Measurements from ENCODE around the gene HNRNPA3. TPM values are rescaled to one million over a fixed set of nuclear protein-coding genes. Genes with fewer than 3 reads are reported as not detected.
A peak's percentile ranks its signal among the peaks of the same experiment; 100 is the strongest.

HNRNPA3 gene
- total and polyA plus RNA-seq, 2 of the 13 experiments (the other 11 are each of a cell fraction or from before 2014, with no cell fraction given), result 73.3 to 97.7 TPM

DNA sequence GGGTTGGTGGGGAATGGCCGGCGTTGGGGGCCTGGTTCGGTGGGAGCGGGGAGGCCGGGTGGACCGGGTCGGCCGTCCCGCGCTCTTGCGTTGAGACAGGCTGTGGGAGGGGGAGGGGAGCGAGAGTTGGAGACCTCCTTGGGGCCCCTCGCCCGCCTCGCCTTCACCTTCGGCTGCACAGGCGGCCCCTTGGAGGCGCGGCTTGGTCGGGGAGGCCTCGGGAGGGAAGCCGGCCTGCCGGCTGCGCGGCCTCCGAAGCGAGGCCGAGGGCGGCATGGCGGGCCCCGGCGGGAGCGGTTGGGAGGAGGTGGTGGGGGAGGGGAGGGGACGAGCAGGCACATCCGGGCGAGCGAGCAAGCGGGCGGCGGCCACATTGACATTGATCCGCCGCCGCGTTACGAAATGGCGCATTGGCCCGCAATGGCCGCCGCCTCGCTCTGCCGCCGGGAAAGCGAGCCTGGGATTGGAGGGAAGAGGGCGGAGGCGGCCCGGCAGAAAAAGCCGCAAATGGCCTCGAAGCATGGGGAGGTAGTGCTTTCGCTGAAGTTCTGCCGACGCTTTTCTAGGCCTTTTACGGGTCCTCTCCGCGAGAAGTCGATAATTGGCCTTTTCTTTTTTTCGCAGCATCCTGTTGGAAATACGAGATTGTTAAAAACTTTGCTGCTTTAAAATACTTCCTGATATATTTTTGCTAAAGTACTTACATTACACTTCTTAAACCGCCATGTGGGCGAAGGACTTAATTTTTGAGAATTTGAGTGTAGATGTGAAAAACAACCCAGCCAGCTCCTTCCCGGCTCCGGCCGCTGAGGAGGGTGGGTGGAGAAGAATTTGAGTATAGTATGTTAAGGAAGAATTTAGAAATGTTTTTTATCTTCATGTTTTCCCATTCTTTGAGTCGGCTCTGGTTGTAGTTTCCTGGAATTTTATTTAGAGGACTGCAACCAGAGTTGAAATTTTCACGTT lies 580 bp downstream of the HNRNPA3 start (continued):
- TF ChIP-seq, protein P1, sequence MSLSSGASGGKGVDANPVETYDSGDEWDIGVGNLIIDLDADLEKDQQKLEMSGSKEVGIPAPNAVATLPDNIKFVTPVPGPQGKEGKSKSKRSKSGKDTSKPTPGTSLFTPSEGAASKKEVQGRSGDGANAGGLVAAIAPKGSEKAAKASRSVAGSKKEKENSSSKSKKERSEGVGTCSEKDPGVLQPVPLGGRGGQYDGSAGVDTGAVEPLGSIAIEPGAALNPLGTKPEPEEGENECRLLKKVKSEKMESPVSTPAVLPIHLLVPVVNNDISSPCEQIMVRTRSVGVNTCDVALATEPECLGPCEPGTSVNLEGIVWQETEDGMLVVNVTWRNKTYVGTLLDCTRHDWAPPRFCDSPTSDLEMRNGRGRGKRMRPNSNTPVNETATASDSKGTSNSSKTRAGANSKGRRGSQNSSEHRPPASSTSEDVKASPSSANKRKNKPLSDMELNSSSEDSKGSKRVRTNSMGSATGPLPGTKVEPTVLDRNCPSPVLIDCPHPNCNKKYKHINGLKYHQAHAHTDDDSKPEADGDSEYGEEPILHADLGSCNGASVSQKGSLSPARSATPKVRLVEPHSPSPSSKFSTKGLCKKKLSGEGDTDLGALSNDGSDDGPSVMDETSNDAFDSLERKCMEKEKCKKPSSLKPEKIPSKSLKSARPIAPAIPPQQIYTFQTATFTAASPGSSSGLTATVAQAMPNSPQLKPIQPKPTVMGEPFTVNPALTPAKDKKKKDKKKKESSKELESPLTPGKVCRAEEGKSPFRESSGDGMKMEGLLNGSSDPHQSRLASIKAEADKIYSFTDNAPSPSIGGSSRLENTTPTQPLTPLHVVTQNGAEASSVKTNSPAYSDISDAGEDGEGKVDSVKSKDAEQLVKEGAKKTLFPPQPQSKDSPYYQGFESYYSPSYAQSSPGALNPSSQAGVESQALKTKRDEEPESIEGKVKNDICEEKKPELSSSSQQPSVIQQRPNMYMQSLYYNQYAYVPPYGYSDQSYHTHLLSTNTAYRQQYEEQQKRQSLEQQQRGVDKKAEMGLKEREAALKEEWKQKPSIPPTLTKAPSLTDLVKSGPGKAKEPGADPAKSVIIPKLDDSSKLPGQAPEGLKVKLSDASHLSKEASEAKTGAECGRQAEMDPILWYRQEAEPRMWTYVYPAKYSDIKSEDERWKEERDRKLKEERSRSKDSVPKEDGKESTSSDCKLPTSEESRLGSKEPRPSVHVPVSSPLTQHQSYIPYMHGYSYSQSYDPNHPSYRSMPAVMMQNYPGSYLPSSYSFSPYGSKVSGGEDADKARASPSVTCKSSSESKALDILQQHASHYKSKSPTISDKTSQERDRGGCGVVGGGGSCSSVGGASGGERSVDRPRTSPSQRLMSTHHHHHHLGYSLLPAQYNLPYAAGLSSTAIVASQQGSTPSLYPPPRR (CRISPR knock-in tag; IDR thresholded peaks at IDR 0.05; ENCODE audit: borderline replicate concordance), result peak; percentile 56; the same call in 1 of the 2 replicates
- TF ChIP-seq MTF2 (CRISPR knock-in tag; IDR thresholded peaks at IDR 0.05; ENCODE audit: borderline replicate concordance) (peak; percentile 37; the same call in 1 of the 2 replicates), MEIS1 (CRISPR knock-in tag; IDR thresholded peaks at IDR 0.05; ENCODE audit: borderline replicate concordance) (peak; percentile 75), NCOA2 (CRISPR knock-in tag; IDR thresholded peaks at IDR 0.05) (peak; percentile 72), GATAD1 (CRISPR knock-in tag; IDR thresholded peaks at IDR 0.05) (peak; percentile 86)
- TF ChIP-seq, protein P2, sequence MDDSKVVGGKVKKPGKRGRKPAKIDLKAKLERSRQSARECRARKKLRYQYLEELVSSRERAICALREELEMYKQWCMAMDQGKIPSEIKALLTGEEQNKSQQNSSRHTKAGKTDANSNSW (CRISPR knock-in tag; IDR thresholded peaks at IDR 0.05; ENCODE audit: borderline replicate concordance), result no peak
- TF ChIP-seq, protein P3, sequence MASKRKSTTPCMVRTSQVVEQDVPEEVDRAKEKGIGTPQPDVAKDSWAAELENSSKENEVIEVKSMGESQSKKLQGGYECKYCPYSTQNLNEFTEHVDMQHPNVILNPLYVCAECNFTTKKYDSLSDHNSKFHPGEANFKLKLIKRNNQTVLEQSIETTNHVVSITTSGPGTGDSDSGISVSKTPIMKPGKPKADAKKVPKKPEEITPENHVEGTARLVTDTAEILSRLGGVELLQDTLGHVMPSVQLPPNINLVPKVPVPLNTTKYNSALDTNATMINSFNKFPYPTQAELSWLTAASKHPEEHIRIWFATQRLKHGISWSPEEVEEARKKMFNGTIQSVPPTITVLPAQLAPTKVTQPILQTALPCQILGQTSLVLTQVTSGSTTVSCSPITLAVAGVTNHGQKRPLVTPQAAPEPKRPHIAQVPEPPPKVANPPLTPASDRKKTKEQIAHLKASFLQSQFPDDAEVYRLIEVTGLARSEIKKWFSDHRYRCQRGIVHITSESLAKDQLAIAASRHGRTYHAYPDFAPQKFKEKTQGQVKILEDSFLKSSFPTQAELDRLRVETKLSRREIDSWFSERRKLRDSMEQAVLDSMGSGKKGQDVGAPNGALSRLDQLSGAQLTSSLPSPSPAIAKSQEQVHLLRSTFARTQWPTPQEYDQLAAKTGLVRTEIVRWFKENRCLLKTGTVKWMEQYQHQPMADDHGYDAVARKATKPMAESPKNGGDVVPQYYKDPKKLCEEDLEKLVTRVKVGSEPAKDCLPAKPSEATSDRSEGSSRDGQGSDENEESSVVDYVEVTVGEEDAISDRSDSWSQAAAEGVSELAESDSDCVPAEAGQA (IDR thresholded peaks at IDR 0.05; ENCODE audit: low read depth), result peak; percentile 92
- TF ChIP-seq, protein P3 (CRISPR knock-in tag; IDR thresholded peaks at IDR 0.05; ENCODE audit: borderline replicate concordance), result no peak

Data from HepG2 (cell line).